ENCODE results near the gene CLEC4M. TPM values are rescaled to one million over a fixed set of nuclear protein-coding genes. Genes with fewer than 3 reads are reported as not detected.

The CLEC4M gene
- total and polyA plus RNA-seq, 2 experiments from 2014 or later = not detected

DNA sequence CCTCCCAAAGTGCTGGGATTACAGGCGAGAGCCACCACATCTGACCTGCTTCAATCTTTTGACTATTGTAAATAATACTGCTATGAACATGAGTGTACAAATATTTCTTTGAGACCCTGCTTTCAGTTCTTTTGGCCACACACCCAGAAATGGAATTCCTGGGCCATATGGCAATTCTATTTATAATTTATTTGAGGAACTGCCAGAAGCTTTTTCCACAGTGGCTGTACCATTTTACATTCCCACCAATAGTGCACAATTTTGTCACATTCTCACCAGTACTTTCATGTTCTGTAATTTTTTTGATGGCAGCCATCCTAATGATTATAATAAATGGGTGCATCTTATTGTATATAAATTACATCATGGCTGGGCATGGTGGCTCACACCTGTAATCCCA lies 47.4 kb upstream of the CLEC4M start:
- Histone ChIP-seq H4K20me1 (replicated peaks; ENCODE audit: insufficient read depth) (no peaks in the 10 kb centered on the region), H3K79me2 (replicated peaks; ENCODE audit: insufficient read depth) (no peaks in the 10 kb centered on the region), H3K4me3 (no peak overlapping the region), H3K4me2 (no peak overlapping the region), H2AFZ (no peak overlapping the region), H3K4me1 (ENCODE audit: insufficient read depth) (no peaks in the 10 kb centered on the region), H3K27me3 (ENCODE audit: insufficient read depth) (no peaks in the 10 kb centered on the region), H3K27ac (ENCODE audit: low read depth) (no peak overlapping the region), H3K36me3 (ENCODE audit: insufficient read depth) (no peaks in the 10 kb centered on the region), H3F3A (replicated peaks; ENCODE audit: low read depth) (no peaks in the 10 kb centered on the region), H3K9me2 (ENCODE audit: insufficient read depth) (no peaks in the 10 kb centered on the region)
- no peak overlapping the region for H3K4me3 Mint-ChIP-seq
- no peaks in the 10 kb centered on the region for H3K36me3 Mint-ChIP-seq (ENCODE audit: low read depth)
- H3K27ac Mint-ChIP-seq = no peak overlapping the region
- H3K4me1 Mint-ChIP-seq = no peaks in the 10 kb centered on the region
- ATAC-seq (no peak), DNase-seq (ENCODE audit: low spot score) (no peak)
- peaks cover 6% of the 10 kb centered on the region for H3K27me3 Mint-ChIP-seq (ENCODE audit: insufficient read depth, low read depth, poor library complexity)
- H3K9me3 Mint-ChIP-seq = no peaks in the 10 kb centered on the region; the same call in 2 of the 3 replicates
- TF ChIP-seq EZH2 (IDR thresholded peaks at IDR 0.05; ENCODE audit: low read depth, unreplicated experiment) (no peak), ZNF331 (CRISPR knock-in tag; IDR thresholded peaks at IDR 0.05; ENCODE audit: low read depth) (no peak), JUNB (IDR thresholded peaks at IDR 0.05; ENCODE audit: unreplicated experiment) (no peak), POLR2AphosphoS5 (IDR thresholded peaks at IDR 0.05; ENCODE audit: low read depth) (no peak), NANOG (IDR thresholded peaks at IDR 0.05; ENCODE audit: borderline replicate concordance) (no peak), STAT1 (IDR thresholded peaks at IDR 0.05; ENCODE audit: unreplicated experiment) (no peak), EZH2phosphoT487 (IDR thresholded peaks at IDR 0.05; ENCODE audit: unreplicated experiment) (no peak)
- TF ChIP-seq, protein P1, sequence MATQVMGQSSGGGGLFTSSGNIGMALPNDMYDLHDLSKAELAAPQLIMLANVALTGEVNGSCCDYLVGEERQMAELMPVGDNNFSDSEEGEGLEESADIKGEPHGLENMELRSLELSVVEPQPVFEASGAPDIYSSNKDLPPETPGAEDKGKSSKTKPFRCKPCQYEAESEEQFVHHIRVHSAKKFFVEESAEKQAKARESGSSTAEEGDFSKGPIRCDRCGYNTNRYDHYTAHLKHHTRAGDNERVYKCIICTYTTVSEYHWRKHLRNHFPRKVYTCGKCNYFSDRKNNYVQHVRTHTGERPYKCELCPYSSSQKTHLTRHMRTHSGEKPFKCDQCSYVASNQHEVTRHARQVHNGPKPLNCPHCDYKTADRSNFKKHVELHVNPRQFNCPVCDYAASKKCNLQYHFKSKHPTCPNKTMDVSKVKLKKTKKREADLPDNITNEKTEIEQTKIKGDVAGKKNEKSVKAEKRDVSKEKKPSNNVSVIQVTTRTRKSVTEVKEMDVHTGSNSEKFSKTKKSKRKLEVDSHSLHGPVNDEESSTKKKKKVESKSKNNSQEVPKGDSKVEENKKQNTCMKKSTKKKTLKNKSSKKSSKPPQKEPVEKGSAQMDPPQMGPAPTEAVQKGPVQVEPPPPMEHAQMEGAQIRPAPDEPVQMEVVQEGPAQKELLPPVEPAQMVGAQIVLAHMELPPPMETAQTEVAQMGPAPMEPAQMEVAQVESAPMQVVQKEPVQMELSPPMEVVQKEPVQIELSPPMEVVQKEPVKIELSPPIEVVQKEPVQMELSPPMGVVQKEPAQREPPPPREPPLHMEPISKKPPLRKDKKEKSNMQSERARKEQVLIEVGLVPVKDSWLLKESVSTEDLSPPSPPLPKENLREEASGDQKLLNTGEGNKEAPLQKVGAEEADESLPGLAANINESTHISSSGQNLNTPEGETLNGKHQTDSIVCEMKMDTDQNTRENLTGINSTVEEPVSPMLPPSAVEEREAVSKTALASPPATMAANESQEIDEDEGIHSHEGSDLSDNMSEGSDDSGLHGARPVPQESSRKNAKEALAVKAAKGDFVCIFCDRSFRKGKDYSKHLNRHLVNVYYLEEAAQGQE (IDR thresholded peaks at IDR 0.05; ENCODE audit: unreplicated experiment) = no peak
- TF ChIP-seq, protein P2, sequence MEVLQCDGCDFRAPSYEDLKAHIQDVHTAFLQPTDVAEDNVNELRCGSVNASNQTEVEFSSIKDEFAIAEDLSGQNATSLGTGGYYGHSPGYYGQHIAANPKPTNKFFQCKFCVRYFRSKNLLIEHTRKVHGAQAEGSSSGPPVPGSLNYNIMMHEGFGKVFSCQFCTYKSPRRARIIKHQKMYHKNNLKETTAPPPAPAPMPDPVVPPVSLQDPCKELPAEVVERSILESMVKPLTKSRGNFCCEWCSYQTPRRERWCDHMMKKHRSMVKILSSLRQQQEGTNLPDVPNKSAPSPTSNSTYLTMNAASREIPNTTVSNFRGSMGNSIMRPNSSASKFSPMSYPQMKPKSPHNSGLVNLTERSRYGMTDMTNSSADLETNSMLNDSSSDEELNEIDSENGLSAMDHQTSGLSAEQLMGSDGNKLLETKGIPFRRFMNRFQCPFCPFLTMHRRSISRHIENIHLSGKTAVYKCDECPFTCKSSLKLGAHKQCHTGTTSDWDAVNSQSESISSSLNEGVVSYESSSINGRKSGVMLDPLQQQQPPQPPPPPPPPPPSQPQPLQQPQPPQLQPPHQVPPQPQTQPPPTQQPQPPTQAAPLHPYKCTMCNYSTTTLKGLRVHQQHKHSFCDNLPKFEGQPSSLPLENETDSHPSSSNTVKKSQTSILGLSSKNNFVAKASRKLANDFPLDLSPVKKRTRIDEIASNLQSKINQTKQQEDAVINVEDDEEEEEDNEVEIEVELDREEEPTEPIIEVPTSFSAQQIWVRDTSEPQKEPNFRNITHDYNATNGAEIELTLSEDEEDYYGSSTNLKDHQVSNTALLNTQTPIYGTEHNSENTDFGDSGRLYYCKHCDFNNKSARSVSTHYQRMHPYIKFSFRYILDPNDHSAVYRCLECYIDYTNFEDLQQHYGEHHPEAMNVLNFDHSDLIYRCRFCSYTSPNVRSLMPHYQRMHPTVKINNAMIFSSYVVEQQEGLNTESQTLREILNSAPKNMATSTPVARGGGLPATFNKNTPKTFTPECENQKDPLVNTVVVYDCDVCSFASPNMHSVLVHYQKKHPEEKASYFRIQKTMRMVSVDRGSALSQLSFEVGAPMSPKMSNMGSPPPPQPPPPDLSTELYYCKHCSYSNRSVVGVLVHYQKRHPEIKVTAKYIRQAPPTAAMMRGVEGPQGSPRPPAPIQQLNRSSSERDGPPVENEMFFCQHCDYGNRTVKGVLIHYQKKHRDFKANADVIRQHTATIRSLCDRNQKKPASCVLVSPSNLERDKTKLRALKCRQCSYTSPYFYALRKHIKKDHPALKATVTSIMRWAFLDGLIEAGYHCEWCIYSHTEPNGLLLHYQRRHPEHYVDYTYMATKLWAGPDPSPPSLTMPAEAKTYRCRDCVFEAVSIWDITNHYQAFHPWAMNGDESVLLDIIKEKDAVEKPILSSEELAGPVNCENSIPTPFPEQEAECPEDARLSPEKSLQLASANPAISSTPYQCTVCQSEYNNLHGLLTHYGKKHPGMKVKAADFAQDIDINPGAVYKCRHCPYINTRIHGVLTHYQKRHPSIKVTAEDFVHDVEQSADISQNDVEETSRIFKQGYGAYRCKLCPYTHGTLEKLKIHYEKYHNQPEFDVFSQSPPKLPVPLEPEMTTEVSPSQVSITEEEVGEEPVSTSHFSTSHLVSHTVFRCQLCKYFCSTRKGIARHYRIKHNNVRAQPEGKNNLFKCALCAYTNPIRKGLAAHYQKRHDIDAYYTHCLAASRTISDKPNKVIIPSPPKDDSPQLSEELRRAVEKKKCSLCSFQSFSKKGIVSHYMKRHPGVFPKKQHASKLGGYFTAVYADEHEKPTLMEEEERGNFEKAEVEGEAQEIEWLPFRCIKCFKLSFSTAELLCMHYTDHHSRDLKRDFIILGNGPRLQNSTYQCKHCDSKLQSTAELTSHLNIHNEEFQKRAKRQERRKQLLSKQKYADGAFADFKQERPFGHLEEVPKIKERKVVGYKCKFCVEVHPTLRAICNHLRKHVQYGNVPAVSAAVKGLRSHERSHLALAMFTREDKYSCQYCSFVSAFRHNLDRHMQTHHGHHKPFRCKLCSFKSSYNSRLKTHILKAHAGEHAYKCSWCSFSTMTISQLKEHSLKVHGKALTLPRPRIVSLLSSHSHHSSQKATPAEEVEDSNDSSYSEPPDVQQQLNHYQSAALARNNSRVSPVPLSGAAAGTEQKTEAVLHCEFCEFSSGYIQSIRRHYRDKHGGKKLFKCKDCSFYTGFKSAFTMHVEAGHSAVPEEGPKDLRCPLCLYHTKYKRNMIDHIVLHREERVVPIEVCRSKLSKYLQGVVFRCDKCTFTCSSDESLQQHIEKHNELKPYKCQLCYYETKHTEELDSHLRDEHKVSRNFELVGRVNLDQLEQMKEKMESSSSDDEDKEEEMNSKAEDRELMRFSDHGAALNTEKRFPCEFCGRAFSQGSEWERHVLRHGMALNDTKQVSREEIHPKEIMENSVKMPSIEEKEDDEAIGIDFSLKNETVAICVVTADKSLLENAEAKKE (CRISPR knock-in tag; IDR thresholded peaks at IDR 0.05) = no peak
- TF ChIP-seq, protein P3, sequence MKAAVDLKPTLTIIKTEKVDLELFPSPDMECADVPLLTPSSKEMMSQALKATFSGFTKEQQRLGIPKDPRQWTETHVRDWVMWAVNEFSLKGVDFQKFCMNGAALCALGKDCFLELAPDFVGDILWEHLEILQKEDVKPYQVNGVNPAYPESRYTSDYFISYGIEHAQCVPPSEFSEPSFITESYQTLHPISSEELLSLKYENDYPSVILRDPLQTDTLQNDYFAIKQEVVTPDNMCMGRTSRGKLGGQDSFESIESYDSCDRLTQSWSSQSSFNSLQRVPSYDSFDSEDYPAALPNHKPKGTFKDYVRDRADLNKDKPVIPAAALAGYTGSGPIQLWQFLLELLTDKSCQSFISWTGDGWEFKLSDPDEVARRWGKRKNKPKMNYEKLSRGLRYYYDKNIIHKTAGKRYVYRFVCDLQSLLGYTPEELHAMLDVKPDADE (IDR thresholded peaks at IDR 0.05) = no peak

All from GM23338 (cell line).